GM19035 (cell line): ENCODE data around the gene MDFI.
A peak's percentile ranks its signal among the peaks of the same experiment; 100 is the strongest.
"Not testable (repeated sequence)": the region's sequence is repeated elsewhere in the genome, so short reads cannot be mapped to it uniquely, and the experiment has no call there.

Experiments used
- ATAC-seq: cut with Tn5 transposase; IDR thresholded peaks from one replicate; pipeline ENCODE4 v1.9.1; 2021; ENCODE audit not compliant: unreplicated experiment

The MDFI gene

DNA sequence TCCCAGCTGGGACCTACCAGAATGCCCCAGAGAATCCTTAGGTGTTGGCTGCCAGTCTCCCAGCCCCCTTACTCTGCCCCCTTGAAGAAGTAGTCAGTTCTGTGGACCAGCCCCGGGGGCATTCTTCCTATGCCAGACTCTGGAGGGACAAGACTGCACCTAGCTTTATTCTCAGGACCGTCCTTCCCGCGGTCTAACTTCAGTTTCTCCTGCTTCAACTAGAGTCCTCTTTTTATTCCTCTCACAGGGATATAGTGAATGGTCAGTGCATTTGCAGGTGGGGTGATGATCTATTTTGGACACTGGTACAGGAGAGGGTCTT lies 35.9 kb upstream of the MDFI start:
- no peak for ATAC-seq

GRCh38 chr6:41602864-41603608 lies 35.2 kb upstream of the MDFI start:
- ATAC-seq, result peak; percentile 50

GRCh38 chr6:41604006-41604405 lies 34.3 kb upstream of the MDFI start:
- no peak for ATAC-seq

GRCh38 chr6:41605649-41606048 lies 32.6 kb upstream of the MDFI start:
- no peak for ATAC-seq

- ATAC-seq, result no peak
Measured at GRCh38 chr6:41607036-41607435, 31.2 kb upstream of the MDFI start.

DNA sequence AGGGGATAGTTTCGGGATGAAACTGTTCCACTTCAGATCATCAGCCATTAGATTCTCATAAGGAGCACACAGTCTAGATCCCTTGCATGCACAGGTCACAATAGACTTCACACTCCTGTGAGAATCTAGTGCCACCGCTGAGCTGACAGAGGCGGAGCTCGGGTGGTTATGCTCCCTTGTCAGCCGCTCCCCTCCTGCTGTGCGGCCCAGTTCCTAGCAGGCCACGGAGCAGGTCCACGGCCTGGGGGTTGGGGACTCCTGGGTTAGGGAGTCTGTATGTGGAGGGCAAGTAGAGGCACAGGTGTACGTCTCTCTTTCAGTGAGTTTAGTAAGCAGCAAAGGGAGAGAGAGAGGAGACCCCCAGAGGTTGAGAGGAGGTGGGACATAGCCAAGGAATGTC lies 30.5 kb upstream of the MDFI start:
- ATAC-seq, result no peak

- ATAC-seq, result no peak
Measured at GRCh38 chr6:41608443-41609151, 29.7 kb upstream of the MDFI start.

GRCh38 chr6:41614715-41615114 lies 23.6 kb upstream of the MDFI start:
- no peak for ATAC-seq

DNA sequence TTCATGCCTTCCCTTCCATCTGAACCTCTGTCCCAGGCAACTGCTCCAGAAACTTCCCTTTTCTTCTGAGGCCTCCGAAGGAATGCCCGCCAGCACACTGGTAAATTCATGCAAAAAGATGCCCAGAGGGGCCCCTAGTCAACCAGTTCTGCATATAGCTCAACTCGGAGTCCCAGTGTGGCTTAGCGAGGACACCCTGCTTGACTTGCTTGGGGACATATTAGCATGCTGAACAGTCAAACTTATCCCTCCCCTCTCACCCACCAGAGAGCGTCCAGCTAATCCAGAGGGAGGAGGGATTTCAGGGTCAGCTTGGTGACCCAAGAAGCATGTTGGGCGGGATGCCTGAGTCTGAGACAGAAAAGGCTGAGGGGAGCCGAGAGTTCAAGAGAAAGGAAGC lies 23.0 kb upstream of the MDFI start:
- no peak for ATAC-seq

- no peak for ATAC-seq
Measured at GRCh38 chr6:41618598-41618997, 19.7 kb upstream of the MDFI start.

DNA sequence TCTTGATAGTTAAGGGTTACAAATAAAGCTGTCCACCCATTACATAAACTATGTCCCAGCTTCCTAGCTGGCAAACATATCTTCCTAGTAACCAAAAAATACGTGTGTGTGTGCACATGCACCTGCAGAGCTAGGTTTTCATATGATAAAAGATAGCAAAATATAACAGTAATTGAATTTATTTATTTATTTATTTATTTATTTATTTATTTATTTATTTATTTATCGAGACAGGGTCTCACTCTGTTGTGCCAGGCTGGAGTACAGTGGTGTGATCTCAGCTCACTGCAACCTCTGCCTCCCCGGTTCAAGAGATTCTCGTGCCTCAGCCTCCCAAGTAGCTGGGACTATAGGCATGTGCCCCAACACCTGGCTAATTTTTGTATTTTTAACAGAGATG lies 19.1 kb upstream of the MDFI start:
- ATAC-seq, result not testable (repeated sequence)

- ATAC-seq, result no peak
Measured at GRCh38 chr6:41621367-41621766, 16.9 kb upstream of the MDFI start.

DNA sequence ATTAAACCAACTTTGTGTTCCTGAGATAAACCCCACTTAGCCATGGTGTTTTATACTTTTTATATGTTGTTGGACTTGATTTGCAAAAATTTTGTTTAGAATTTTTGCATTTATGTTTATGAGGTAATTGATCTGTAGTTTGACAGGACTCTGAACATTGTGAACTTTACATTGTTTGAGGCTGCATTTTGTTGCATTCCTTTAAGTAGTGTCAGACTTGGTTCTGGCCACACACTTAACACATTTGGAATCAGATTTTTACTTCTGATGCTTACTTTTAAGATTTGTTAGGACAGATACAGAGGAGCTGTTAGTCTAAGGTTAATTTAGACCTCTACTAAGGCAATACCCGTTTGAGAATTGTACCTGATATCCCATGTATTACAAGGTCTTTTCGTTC lies 16.5 kb upstream of the MDFI start:
- no peak for ATAC-seq

- no peak for ATAC-seq
Measured at GRCh38 chr6:41622206-41622988, 15.9 kb upstream of the MDFI start.

DNA sequence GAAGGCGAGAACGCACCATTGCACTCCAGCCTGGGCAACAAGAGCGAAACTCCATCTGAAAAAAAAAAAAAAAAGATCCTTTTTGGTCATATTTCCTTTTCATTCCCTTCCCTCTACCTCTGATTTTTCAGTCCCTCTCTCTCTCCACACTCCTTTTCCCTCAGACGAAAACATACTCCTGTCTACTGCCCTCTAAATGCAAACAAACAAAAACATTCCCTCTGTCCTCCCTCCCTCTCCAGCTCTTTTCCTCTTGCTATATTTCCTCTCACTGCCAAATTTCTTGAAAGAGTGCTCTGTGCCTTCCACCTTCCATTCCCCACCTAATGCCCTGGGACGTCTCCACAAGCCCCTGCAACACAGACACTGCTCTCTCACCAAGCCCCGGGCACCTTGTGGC lies 14.9 kb upstream of the MDFI start:
- ATAC-seq, result no peak

DNA sequence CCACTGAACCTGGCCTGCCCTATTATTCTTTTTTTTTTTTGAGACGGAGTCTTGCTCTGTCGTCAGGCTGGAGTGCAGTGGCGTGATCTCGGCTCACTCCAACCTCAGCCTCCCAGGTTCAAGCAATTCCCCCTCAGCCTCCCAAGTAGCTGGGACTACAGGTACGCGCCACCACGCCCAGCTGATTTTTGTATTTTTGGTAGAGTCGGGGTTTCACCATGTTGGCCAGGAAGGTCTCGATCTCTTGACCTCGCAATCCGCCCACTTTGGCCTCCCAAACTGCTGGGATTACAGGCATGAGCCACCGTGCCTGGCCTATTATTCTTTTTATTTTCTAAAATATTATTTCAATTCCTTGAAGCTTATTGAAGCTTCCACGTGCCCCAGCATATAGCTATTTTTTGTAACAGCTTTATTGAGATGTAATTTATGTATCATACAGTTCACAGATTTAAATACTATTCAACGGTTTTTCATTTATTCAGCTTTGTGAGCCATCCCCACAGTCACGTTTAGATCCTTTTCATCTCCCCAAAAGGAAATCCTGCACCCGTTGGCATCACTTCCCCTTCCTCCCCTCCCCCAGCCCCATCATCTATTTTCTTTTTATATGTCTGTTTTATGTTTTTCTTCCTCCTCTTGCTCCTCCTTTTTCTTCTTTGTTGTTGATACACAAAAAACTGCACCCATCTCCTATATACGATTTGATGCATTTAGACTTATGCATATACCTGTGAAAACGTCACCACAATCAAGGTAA lies 13.5 kb upstream of the MDFI start:
- no peak for ATAC-seq

DNA sequence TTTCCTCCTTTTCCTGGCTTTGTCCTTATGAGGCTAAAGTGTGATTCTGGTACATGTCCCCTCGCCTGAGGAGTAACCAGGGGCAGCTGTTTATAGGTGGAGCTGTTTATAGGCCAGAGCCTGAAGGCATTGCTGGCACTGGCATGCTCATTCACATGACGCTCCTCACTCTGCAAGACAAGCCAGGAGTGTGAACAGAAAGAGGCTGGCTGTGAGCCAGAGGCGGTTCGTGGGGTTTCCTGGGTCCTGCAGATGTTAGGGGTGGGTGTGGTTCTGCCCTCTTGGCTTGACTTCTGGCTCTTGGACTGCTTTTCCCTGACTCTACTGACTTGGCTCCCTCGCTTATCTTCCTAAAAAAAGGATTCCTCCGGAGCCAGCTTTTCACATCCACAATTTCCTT lies 12.8 kb upstream of the MDFI start:
- ATAC-seq, result no peak

DNA sequence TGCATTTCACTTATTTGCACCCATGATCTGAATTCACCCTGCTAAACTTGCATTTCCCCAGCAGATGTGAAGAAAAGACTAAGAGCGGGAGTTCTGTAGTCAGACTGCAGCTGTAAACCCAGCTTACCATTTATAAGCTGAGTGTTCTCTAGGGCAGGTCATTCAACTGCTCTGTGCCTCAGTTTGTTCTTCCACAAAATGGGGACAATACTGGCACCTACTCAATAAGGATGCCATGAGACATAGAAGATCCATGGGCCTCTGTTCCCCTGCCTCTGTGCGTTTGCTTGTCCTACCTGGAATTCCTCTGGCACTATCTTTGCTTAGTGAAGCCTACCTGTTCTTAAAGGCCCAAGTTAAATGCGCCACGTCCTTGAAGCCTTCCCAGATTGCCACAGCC lies 12.2 kb upstream of the MDFI start:
- ATAC-seq, result no peak

DNA sequence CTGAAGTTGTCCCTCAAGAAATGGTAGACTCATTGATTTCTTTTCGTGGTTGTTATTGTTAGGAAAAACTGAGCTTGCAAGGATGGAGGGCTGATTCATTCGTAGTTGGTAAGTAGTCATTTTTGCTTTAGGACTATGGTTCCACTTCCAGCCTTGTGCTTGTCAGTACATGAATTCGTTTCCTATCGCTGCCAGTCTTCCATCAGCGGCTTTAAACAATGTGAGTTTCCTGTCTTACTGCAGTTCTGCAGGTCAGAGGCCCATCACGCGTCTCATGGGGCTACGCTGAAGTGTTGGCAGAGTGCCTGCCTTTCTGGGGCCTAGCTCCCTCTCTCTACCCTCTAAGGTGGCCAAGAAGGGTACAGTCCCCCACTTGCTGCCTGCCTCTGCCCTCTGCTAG lies 11.4 kb upstream of the MDFI start:
- no peak for ATAC-seq

DNA sequence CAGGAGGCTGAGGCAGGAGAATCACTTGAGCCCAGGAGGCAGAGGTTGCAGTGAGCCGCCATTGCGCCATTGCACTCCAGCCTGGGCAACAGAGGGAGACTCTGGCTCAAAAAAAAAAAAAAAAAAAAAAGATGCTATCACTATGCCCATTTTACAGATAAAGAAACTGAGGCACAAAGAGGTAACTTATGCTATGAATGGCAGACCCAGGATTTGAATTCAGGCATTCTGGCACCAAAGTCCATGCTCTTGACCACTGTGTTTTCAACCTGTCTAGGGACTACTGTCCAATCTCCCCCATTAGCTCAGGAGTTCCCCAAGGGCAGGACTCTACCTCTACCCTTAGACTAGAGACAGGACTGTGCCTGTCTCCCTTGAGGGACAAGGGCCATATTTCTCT lies 9.1 kb upstream of the MDFI start:
- ATAC-seq, result no peak

- ATAC-seq, result no peak
Measured at GRCh38 chr6:41630069-41630468, 8.2 kb upstream of the MDFI start.
